ENCODE results near the gene RASSF6.

DNA sequence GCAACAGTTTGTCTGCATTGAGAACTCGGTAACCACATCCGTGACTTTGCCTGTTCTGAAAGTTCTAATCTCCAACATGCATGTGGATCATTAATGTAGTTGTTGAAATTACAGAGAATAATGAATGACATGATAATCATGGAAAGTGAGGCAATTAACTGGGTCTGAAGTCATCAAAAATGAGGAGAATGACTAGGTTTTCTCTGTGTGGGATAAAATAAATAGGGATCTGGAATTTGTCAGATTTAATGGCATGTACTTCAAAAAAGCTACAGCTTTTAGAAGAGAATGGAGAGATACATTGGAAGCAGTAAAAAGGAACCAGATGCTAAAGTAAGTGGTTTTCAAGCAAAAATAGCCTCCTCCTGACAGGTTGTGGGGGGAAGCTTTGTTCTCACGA lies 79.4 kb downstream of the RASSF6 start:
- TF ChIP-seq, protein P1, sequence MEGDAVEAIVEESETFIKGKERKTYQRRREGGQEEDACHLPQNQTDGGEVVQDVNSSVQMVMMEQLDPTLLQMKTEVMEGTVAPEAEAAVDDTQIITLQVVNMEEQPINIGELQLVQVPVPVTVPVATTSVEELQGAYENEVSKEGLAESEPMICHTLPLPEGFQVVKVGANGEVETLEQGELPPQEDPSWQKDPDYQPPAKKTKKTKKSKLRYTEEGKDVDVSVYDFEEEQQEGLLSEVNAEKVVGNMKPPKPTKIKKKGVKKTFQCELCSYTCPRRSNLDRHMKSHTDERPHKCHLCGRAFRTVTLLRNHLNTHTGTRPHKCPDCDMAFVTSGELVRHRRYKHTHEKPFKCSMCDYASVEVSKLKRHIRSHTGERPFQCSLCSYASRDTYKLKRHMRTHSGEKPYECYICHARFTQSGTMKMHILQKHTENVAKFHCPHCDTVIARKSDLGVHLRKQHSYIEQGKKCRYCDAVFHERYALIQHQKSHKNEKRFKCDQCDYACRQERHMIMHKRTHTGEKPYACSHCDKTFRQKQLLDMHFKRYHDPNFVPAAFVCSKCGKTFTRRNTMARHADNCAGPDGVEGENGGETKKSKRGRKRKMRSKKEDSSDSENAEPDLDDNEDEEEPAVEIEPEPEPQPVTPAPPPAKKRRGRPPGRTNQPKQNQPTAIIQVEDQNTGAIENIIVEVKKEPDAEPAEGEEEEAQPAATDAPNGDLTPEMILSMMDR (IDR thresholded peaks at IDR 0.05) = no peak
- TF ChIP-seq POLR2A (IDR thresholded peaks at IDR 0.05) = no peak

Data from heart left ventricle (tissue), 13 donors.